PFSK-1 (cell line): ENCODE results near the gene EFNA5.

Source experiments
- FOXP2 ChIP-seq: optimal IDR thresholded peaks from 2 replicates; pipeline ENCODE3; 2011; ENCODE audit warnings: borderline replicate concordance, control low read depth, inconsistent platforms; ENCODE audit not compliant: insufficient read depth; ENCODE audit errors: extremely low read length, extremely low read depth
- POLR2AphosphoS5 ChIP-seq: IDR thresholded peaks from 2 replicates; pipeline ENCODE4 v1.6.1; 2012; ENCODE audit warnings: low read depth, mild to moderate bottlenecking, control low read depth, low read length, moderate library complexity
- REST ChIP-seq, 2 experiments: IDR thresholded peaks; 2 replicates each; pipeline versions ENCODE4 v1.6.1 to v1.8.0; 2011 to 2012; ENCODE audit warnings: low read depth in 2 of 2, low read length in 2 of 2, control low read depth in 1 of 2, inconsistent platforms in 1 of 2, mild to moderate bottlenecking in 1 of 2, moderate library complexity in 1 of 2; ENCODE audit not compliant: insufficient read depth in 1 of 2
- SIN3A ChIP-seq: IDR thresholded peaks from 2 replicates; pipeline ENCODE4 v1.6.1; 2012; ENCODE audit warnings: mild to moderate bottlenecking, low read length, moderate library complexity, borderline replicate concordance; ENCODE audit not compliant: insufficient read depth
- TAF1 ChIP-seq: IDR thresholded peaks from 2 replicates; pipeline ENCODE4 v1.6.1; 2012; ENCODE audit warnings: low read length, control low read depth, borderline replicate concordance; ENCODE audit not compliant: insufficient read depth

EFNA5 gene

GRCh38 chr5:107404595-107405374, 266.0 kb downstream of the EFNA5 start:
- TF ChIP-seq POLR2AphosphoS5 (no peak), TAF1 (no peak), SIN3A (no peak), FOXP2 (no peak), REST (IDR thresholded peaks at IDR 0.05; ENCODE audit: insufficient read depth in 1 of 2, low read depth in 2 of 2, low read length in 2 of 2) (no peak)

GRCh38 chr5:107403228-107403953, 267.3 kb downstream of the EFNA5 start:
- TF ChIP-seq TAF1 = no peak

GRCh38 chr5:107402434-107403227, 268.1 kb downstream of the EFNA5 start:
- TF ChIP-seq POLR2AphosphoS5 = no peak
- TF ChIP-seq TAF1 = no peak
- TF ChIP-seq SIN3A = no peak
- no peak for TF ChIP-seq REST (IDR thresholded peaks at IDR 0.05; ENCODE audit: insufficient read depth in 1 of 2, low read depth in 2 of 2, low read length in 2 of 2)
- TF ChIP-seq FOXP2 = no peak

GRCh38 chr5:107401470-107402122, 269.1 kb downstream of the EFNA5 start:
- TF ChIP-seq FOXP2 (no peak), POLR2AphosphoS5 (no peak), REST (IDR thresholded peaks at IDR 0.05; ENCODE audit: insufficient read depth in 1 of 2, low read depth in 2 of 2, low read length in 2 of 2) (no peak), TAF1 (no peak), SIN3A (no peak)

GRCh38 chr5:107400328-107400727, 270.4 kb downstream of the EFNA5 start:
- TF ChIP-seq SIN3A (no peak), TAF1 (no peak), FOXP2 (no peak), POLR2AphosphoS5 (no peak), REST (IDR thresholded peaks at IDR 0.05; ENCODE audit: insufficient read depth in 1 of 2, low read depth in 2 of 2, low read length in 2 of 2) (no peak)
